Stimulated activated CD8-positive, alpha-beta memory T cell treated with anti-CD3 and anti-CD28 coated beads, Interleukin-7, amount 100 ng/mL, for 1 hour (primary cell): ENCODE data around the gene PDIA2.
"Not testable (repeated sequence)": the region's sequence is repeated elsewhere in the genome, so short reads cannot be mapped to it uniquely, and the experiment has no call there.

Experiments
- DNase-seq, 2 donors: peaks; one replicate each; pipeline ENCODE4 v3.0.0-alpha.2; 2020; ENCODE audit warnings: low read depth in 2 of 2

The PDIA2 gene, protein sequence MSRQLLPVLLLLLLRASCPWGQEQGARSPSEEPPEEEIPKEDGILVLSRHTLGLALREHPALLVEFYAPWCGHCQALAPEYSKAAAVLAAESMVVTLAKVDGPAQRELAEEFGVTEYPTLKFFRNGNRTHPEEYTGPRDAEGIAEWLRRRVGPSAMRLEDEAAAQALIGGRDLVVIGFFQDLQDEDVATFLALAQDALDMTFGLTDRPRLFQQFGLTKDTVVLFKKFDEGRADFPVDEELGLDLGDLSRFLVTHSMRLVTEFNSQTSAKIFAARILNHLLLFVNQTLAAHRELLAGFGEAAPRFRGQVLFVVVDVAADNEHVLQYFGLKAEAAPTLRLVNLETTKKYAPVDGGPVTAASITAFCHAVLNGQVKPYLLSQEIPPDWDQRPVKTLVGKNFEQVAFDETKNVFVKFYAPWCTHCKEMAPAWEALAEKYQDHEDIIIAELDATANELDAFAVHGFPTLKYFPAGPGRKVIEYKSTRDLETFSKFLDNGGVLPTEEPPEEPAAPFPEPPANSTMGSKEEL

DNA sequence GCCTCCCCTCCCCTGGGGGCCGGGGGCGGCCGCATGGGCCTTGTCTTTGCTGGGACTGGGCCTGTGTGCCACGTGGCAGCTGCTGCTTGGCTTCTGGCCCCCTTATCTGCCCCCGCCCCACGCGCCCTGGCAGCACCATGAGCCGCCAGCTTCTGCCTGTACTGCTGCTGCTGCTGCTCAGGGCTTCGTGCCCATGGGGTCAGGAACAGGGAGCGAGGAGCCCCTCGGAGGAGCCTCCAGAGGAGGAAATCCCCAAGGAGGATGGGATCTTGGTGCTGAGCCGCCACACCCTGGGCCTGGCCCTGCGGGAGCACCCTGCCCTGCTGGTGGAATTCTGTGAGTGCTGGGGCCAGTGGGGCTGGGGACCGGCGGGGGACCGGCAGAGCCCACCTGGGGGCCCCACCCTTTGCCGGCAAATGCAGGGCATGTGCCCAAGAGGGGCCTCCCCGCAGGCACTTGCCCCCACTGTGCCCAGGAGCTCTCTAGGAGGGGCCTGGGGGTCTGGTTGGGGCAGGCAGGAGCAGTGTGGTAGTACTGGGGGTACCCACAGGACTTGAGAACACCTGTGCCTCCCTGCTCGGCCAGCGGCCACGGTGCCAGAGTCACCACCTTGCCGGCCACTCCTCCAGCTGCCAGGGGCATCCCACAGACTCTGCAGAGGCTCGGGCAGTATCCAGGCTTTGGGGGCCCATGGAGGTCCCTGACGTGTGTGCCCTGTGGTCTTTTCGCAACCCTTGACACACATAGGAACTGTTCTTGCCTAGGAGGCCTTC, at the start of gene PDIA2:
Gene PDIA2, plus strand, starts transcription at position 132 of the 773 bp plus-strand sequence. Its CDS starts 6 bp downstream, at position 138.
- no peak for DNase-seq

DNA sequence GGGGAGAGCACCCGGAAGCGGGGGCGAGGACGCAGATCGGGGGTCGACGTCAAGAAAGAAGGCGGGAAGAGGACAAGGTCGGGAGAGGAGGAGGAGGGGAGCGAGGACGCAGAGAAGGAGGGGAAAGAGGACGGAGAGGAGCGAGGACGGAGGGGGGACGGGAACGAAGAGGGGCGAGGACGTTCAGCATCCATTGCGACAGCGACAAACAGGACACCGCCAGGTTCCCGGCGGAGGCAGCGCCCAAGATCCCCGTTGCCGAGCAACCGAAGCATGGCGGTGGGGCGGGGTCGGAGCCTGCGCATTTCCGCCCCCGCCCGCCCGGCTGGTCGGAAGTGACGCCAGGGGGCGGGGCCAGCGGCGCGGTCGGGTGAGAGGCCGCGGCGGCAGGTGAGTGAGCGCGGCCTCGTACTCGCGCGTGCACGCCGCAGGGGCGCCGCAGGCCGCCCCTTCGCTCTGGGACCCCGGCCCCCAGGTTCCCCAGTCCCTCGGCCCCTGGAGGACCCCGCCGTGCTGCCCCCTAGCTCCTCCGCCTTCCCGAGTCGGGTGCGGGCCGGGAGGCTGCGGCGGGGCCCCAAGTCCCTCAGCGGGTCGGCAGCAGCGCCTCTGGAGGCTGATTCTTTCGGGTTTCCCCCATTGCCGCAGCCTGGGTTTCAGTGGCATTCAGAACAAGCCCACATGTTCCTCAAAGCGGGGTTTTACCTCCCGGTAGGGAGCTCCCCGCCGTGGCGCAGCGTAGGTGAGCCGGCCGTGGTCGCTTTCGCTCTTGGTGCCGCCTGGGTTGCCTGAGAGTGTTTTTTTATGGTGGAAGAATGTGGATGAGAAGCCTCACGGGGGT, 48.3 kb upstream of the PDIA2 start, which contains the start of gene FAM234A:
Gene FAM234A, plus strand, starts transcription at position 354 of the 838 bp plus-strand sequence. CDS start 19,593 bp downstream, outside the sequence.
- peak; percentile 88 to 89 for DNase-seq

DNA sequence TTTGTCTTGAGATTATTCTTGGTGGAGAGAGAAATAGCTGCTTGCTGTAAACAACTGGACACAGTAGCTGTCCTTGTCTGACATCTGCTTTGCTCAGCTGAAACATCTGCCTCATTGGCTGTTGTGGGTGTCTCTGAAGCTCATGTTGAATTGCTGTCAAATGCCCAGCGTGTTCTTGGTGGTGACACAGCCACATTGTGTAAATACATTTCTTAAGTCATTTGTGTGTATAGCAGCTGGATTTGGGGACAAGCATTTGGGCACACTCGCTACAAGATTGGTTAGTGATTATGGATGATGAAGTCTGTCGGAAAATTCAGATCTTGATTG, 43.1 kb upstream of the PDIA2 start:
- DNase-seq, result no peak

- DNase-seq, result no peak
Measured at GRCh38 chr16:240559-240958, 42.4 kb upstream of the PDIA2 start.

- DNase-seq, result no peak
Measured at GRCh38 chr16:242281-242680, 40.7 kb upstream of the PDIA2 start.

DNA sequence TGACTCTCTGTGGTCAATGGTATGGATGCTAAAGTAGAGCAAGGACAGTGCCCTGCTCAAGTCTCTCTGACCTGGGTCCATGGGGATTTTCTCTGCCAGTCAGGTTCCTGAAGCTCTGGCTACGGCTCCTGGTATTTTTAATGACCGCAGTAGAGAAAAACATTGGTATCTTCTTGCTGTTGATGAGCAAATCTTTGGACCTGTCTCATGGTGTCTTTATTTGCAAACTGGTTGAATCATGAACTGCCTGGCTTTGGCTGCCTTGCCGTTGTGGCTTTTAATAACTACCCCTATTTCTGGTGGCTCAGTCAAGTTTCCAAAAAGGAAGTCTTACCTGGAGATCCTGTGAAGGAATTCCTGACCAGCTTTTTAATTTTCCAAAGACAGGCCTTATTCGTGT, 39.6 kb upstream of the PDIA2 start:
- DNase-seq, result no peak

- DNase-seq, result no peak
Measured at GRCh38 chr16:245105-245504, 37.9 kb upstream of the PDIA2 start.

- DNase-seq, result no peak
Measured at GRCh38 chr16:247027-247426, 35.9 kb upstream of the PDIA2 start.

GRCh38 chr16:249431-249830, 33.5 kb upstream of the PDIA2 start:
- DNase-seq, result no peak

GRCh38 chr16:252366-253337, 30.3 kb upstream of the PDIA2 start:
- DNase-seq, result no peak

- DNase-seq, result no peak
Measured at GRCh38 chr16:253833-254232, 29.1 kb upstream of the PDIA2 start.

DNA sequence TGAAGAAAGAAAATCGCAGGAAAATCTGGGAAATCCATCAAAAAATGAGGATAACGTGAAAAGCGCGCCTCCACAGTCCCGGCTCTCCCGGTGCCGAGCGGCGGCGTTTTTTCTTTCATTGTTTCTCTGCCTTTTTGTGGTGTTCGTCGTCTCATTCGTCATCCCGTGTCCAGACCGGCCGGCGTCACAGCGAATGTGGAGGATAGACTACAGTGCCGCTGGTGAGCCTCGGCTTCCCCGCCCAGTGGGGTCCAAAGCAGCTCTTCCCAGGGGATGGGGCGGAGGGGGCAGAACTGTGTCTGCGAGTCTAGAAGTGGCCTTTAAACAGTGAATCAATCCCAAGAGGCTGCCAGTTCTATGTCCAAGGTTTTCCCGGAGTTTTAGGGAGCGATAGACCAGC, 28.5 kb upstream of the PDIA2 start:
- DNase-seq, result no peak

GRCh38 chr16:255183-255582, 27.8 kb upstream of the PDIA2 start:
- no peak for DNase-seq

DNA sequence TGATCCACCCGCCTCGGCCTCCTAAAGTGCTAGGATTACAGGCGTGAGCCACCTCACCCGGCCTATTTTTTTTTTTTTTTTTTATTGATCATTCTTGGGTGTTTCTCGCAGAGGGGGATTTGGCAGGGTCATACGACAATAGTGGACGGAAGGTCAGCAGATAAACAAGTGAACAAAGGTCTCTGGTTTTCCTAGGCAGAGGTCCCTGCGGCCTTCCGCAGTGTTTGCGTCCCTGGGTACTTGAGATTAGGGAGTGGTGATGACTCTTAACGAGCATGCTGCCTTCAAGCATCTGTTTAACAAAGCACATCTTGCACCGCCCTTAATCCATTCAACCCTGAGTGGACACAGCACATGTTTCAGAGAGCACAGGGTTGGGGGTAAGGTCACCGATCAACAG, 24.9 kb upstream of the PDIA2 start:
- DNase-seq, result not testable (repeated sequence)

DNA sequence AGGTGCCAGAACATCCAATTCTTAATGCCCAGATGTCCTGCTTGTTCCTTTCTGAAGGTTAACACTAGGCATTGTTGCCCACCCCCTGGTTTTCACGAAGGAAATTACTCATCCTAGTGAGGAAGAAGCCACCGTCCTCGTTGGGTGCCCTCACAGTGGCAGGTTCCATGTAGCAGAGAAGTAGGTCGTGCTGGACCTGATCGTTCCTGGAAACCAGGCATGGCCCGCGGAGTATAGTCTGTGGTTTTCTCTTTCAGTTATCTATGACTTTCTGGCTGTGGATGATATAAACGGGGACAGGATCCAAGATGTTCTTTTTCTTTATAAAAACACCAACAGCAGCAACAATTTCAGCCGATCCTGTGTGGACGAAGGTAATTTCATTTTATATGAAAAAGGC, 23.7 kb upstream of the PDIA2 start:
- no peak for DNase-seq

DNA sequence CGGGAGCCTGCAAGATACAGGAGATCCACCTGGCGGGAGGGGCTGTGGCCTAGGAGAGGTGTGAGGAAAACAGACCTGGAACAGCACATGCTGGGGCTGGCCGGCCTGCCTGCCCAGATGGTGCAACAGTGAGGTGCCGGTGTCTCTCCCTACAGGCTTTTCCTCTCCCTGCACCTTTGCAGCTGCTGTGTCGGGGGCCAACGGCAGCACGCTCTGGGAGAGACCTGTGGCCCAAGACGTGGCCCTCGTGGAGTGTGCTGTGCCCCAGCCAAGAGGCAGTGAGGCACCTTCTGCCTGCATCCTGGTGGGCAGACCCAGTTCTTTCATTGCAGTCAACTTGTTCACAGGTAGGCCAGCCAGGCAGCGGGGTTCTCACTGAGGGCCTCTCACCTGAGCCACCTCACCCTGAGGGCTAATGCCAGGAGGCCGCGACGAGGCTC, 23.1 kb upstream of the PDIA2 start:
- no peak for DNase-seq

GRCh38 chr16:260326-260725, 22.6 kb upstream of the PDIA2 start:
- no peak for DNase-seq

DNA sequence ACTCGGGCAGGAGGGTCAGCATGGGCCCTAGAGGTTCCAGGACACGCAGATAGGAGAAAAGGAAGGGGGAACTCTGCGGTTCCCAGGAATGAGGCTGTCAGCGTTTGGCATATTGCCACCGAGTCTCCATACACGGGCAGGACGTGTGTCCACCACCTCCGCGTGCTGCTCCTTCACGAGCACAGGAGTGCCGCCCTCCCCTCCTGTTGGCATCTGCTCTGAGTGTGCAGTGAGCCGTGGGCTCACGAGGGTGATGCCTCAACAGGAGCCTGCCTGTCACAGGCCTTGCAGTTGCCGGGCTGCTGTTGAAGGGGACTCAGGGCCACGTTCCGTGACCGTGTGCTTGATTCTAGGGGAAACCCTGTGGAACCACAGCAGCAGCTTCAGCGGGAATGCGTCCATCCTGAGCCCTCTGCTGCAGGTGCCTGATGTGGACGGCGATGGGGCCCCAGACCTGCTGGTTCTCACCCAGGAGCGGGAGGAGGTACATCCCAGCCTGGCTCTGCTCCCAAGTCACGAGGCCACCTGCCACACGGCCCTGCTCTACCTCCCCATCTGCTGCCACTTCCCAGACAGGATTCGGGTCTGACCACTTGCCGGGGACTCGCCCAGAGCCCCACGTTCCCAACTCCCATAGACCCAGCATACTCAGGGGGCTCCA, 21.8 kb upstream of the PDIA2 start:
- no peak for DNase-seq

- no peak for DNase-seq
Measured at GRCh38 chr16:262121-262745, 20.7 kb upstream of the PDIA2 start.
